GM08714 (cell line): ENCODE data around the gene CSRP3.

Experiments used
- H3K4me3 ChIP-seq: fragments of 200-500 bp; sonication (Bioruptor generic); 2 replicates; pipeline ENCODE4 v1.5.1; 2014; ENCODE audit warnings: mild to moderate bottlenecking, low read length, inconsistent platforms
- ZNF274 ChIP-seq: IDR thresholded peaks from 2 replicates; pipeline ENCODE4 v1.6.1; 2012; ENCODE audit warnings: mild to moderate bottlenecking, low read depth, low read length

The CSRP3 gene

DNA sequence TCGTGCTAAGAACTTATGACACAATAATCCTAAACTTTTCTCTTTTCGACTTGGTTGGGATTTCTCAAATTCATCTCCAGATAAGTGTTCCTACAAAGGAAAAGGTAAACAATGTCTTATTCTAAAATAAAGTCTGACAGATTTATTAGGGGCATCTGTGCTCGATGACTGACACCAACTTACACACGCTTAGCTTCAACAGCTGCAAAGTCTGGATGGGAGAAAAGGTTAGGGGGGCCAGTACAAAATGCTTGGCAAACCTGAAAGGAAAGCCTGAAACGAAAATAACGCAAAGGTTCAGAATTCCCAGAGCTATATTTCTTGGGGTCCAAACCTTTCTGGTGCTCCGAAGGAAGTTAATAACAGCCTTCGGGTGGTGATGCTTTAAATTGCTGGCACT lies 35.6 kb upstream of the CSRP3 start:
- no peak overlapping the region for H3K4me3 ChIP-seq
- TF ChIP-seq ZNF274: no peak

DNA sequence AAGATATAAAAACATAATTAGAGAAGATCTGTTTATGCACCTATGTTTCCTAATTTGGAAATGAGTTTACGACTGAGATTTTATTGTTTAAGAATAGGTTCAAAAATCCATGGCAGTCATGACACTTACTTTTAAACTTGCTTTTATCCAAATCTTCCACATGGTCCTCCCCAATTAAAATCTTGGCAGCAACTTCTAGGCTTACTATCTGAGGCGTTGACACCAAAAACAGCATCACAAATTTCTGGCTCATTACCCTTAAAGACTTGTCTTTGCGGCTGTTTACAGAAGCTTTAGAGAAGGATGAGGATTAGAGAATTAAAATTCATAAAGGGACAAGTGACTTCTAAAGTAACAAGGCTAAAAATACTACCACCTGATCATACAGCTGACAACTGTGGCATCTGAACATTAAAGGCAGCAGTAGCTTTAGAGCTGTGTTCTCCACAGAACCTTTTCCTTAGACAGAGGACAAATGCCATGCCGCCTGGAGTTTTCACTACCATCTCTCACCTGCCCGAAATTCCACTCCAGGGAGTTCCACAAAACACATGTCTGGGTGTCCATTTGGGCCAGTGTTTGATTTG lies 32.5 kb upstream of the CSRP3 start:
- no peak for TF ChIP-seq ZNF274
- H3K4me3 ChIP-seq: no peak overlapping the region

DNA sequence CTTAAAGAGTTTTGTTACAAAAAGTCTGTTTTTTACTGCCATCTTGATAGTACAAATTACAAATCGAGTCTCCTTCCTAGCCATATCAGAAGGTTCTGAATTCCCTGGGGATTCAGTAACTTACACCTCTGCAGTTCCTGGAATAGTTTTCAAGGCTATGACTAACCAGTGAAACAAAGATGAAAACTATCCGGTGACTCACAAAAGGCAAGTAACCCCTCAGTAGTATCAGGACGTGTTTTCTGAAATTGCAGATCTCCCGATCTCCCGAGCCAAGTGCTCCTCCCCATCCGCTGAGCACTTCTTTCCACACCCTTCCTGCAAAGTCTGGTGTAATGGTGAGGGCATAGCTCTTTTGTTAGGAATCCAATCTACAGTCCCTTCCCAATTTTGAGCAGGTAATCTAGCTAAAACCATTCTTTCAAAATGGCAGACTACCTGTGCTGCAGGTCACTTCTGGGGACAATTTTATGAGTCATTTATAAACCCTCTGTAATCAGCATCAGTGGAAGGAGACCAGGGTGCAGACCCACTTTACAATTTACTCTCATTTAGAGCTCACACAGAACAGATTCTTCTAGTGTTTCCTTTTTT lies 31.2 kb upstream of the CSRP3 start:
- no peak for TF ChIP-seq ZNF274
- no peak overlapping the region for H3K4me3 ChIP-seq

DNA sequence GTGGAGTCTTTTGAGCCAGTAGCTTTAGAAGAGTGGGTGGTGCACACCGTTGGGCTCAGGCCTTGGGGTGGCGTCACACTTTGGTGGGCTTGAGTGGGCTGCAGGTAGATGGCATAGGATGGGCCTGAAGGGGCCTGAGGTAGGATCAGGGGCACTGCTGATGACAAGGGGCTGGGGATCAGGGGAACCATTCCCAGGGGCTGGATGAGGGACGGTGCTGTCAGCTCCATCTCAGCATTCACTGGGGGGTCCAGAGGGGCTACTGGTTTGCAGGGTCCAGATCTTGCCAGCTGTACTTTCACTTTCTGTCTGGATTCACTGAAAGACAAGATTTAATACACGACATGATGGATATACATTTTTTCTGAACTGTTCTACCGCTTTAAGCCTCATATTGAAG lies 27.9 kb upstream of the CSRP3 start:
- no peak overlapping the region for H3K4me3 ChIP-seq

GRCh38 chr11:19228968-19229367 lies 27.2 kb upstream of the CSRP3 start:
- H3K4me3 ChIP-seq: no peak overlapping the region
- no peak for TF ChIP-seq ZNF274

More for the DNA sequence above, 27.9 kb upstream of the CSRP3 start:
- TF ChIP-seq ZNF274: no peak

GRCh38 chr11:19226378-19227195 lies 24.8 kb upstream of the CSRP3 start:
- no peak for TF ChIP-seq ZNF274
- no peak overlapping the region for H3K4me3 ChIP-seq

- H3K4me3 ChIP-seq: no peak overlapping the region
- TF ChIP-seq ZNF274: no peak
Measured at GRCh38 chr11:19225581-19225980, 23.8 kb upstream of the CSRP3 start.

DNA sequence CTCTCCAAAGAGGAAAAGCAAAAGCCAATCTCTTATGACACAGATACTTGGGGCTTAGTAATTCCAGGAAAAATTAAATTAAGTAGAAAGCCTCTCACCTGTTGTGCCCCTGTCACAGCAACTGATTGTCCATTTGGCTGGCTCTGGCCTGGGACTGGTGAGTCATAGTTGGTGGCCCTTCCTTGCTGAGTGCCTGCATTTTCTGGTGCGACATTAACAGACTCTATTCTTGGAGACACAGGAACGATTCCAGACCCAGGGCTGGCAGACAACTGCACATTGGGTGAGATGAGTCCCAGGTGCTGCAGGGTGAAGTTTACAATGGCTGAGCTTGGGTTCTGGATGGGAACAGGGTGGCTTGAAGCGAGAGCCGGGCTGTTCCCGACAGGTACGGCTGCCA lies 23.3 kb upstream of the CSRP3 start:
- H3K4me3 ChIP-seq: no peak overlapping the region
- TF ChIP-seq ZNF274: no peak

- no peak for TF ChIP-seq ZNF274
- H3K4me3 ChIP-seq: no peak overlapping the region
Measured at GRCh38 chr11:19220903-19221724, 19.3 kb upstream of the CSRP3 start.

DNA sequence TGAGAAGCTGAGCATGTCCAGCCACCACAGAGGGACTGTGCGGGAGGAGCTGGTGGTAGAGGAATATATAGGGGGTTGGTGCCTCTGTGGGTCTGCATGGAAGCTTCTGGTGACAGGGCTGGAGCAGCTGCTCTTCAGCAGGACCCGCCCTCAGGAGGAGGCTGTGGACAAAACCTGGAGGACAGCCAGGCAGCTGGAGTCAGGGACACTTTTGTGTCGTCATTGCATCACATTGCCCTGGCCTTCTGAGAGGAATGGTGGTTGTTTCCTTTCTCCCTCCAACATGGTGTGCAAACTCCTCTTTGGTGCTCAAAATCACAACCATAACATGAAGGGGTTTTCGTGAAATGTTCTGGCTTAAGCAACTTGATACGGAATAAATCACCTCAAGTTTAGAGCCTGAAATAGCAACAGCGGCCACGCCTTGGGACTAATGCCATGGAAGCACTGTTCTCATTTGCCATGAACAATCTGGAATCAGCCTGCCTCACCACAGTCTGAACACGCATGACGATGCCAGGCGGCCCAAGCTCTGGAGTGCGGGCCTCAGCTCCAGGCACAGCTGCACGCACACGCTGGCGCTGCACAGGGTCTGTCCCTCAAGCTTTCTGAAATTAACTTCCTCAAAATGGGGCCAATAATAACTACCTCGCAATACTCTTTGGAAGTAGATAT lies 17.1 kb upstream of the CSRP3 start:
- no peak overlapping the region for H3K4me3 ChIP-seq
- no peak for TF ChIP-seq ZNF274

- H3K4me3 ChIP-seq: no peak overlapping the region
- TF ChIP-seq ZNF274: no peak
Measured at GRCh38 chr11:19218216-19218615, 16.4 kb upstream of the CSRP3 start.

GRCh38 chr11:19216709-19217374 lies 15.1 kb upstream of the CSRP3 start:
- no peak for TF ChIP-seq ZNF274
- no peak overlapping the region for H3K4me3 ChIP-seq

DNA sequence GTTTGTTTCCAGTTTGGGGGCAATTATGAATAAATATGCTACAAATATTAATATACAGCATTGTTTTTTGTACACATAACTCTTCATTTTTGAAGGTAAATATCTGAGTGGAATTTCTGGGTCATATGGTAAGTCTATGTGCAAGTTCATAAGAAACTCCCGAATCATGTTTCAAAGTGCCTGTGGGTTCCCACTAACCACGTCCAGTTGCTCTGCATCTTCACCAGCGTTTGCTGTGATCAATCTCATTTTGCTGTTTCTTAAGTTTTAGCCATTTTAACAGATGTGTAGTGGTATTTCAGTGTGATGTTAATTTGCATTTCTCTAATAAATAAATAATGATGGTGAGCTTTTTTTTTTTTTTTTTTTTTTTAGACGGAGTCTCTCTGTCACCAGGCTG lies 14.2 kb upstream of the CSRP3 start:
- no peak for TF ChIP-seq ZNF274

More for the DNA sequence above, 14.2 kb upstream of the CSRP3 start:
- no peak overlapping the region for H3K4me3 ChIP-seq
